Panc1 (cell line): ENCODE results near the gene MRPL16. TPM values are rescaled to one million over a fixed set of nuclear protein-coding genes. Genes with fewer than 3 reads are reported as not detected.
"Not testable (repeated sequence)": the region's sequence is repeated elsewhere in the genome, so short reads cannot be mapped to it uniquely, and the experiment has no call there.

Experiments
- ATAC-seq: fragments of 200-7000 bp; cut with Tn5 transposase; 2 replicates; pipeline ENCODE4 v1.9.1; 2020; ENCODE audit warnings: mild to moderate bottlenecking, moderate library complexity
- BruUV-seq: library from RNA; stranded (reverse); fragments of 400-500 nt; replicated peaks from 2 replicates; lab custom pipeline; 2021; lab: Mats Ljungman, UMichigan
- CTCF ChIA-PET: fragments of 300-600 bp; sonication (Branson Sonifier 250); formaldehyde crosslinking; loops from one replicate; lab custom pipeline; 2022; ENCODE audit warnings: antibody characterized with exemption; lab: Charles Lee
- POLR2A ChIA-PET: fragments of 300-600 bp; sonication (Branson Sonifier 250); formaldehyde crosslinking; loops from one replicate; lab custom pipeline; 2022; ENCODE audit warnings: antibody characterized with exemption; lab: Charles Lee
- DNase-seq: peaks from one replicate; pipeline ENCODE4 v3.0.0-alpha.2; 2010; ENCODE audit warnings: low read depth, low spot score
- H3K27ac ChIP-seq: 2 replicates; pipeline ENCODE4 v1.5.1; 2011; ENCODE audit warnings: mild to moderate bottlenecking, low read length, inconsistent platforms
- H3K27me3 ChIP-seq: fragments of 200-500 bp; sonication (Bioruptor generic); 2 replicates; pipeline ENCODE4 v1.6.0; 2014; ENCODE audit warnings: low read length, inconsistent platforms; ENCODE audit not compliant: control insufficient read depth, insufficient read depth
- H3K36me3 ChIP-seq: fragments of 200-500 bp; sonication (Bioruptor generic); 2 replicates; pipeline ENCODE4 v1.5.1; 2014; ENCODE audit warnings: inconsistent platforms, mild to moderate bottlenecking, low read length, moderate library complexity; ENCODE audit not compliant: control insufficient read depth, insufficient read depth
- H3K4me1 ChIP-seq: 2 replicates; pipeline ENCODE4 v1.5.1; 2011; ENCODE audit warnings: inconsistent platforms, mild to moderate bottlenecking, low read length, moderate library complexity; ENCODE audit not compliant: control insufficient read depth, insufficient read depth
- H3K4me3 ChIP-seq, 2 experiments: 2 replicates each; pipeline ENCODE4 v1.5.1; 2011 to 2012; ENCODE audit warnings: low read depth in 2 of 2, low read length in 2 of 2, mild to moderate bottlenecking in 2 of 2, inconsistent platforms in 1 of 2, moderate library complexity in 1 of 2
- H3K9me3 ChIP-seq: fragments of 200-500 bp; sonication (Bioruptor generic); 2 replicates; pipeline ENCODE4 v1.5.1; 2014; ENCODE audit warnings: low read depth, mild to moderate bottlenecking, inconsistent platforms, low read length, moderate library complexity; ENCODE audit not compliant: control insufficient read depth, insufficient read depth
- POLR2AphosphoS5 ChIP-seq: IDR thresholded peaks from 2 replicates; pipeline ENCODE4 v1.6.1; 2012; ENCODE audit warnings: mild to moderate bottlenecking, low read depth, low read length, moderate library complexity
- SIN3A ChIP-seq: IDR thresholded peaks from 2 replicates; pipeline ENCODE4 v1.6.1; 2012; ENCODE audit warnings: low read depth, mild to moderate bottlenecking, low read length, moderate library complexity, borderline replicate concordance; ENCODE audit not compliant: insufficient read depth
- TCF7L2 ChIP-seq: IDR thresholded peaks from 2 replicates; pipeline ENCODE4 v1.6.1; 2011; ENCODE audit warnings: mild to moderate bottlenecking, low read depth, low read length, inconsistent platforms
- in situ Hi-C: cut with HindIII; loops from 2 replicates; pipeline ENCODE4 v1.10.0; 2016; ENCODE audit warnings: low sequenced_read_pairs, low pct_unique_long_range_greater_than_20kb
- intact Hi-C: fragments of 100-400 bp; cut with micrococcal nuclease; formaldehyde crosslinking; loops from one replicate; pipeline ENCODE4 v1.10.0; 2022; ENCODE audit not compliant: unreplicated experiment
- total RNA-seq: library from RNA; stranded (reverse); gene quantifications from one replicate; pipeline ENCODE4 v1.2.1, GENCODE V29; 2021; ENCODE audit not compliant: unreplicated experiment
- TF ChIP-seq, protein P1 (sequence below): fragments of 450-650 bp; IDR thresholded peaks from 2 replicates; pipeline ENCODE4 v1.5.1; 2017; ENCODE audit warnings: mild to moderate bottlenecking
- TF ChIP-seq, protein P2 (sequence below), 2 experiments: IDR thresholded peaks; 2 replicates each; pipeline ENCODE4 v1.6.1; 2011 to 2012; ENCODE audit warnings: low read depth in 2 of 2, control low read depth in 1 of 2, low read length in 1 of 2, mild to moderate bottlenecking in 1 of 2, moderate library complexity in 1 of 2; ENCODE audit not compliant: insufficient read depth in 1 of 2

MRPL16 gene
- total RNA-seq, 1 experiment from 2014 or later = 41.8 TPM

DNA sequence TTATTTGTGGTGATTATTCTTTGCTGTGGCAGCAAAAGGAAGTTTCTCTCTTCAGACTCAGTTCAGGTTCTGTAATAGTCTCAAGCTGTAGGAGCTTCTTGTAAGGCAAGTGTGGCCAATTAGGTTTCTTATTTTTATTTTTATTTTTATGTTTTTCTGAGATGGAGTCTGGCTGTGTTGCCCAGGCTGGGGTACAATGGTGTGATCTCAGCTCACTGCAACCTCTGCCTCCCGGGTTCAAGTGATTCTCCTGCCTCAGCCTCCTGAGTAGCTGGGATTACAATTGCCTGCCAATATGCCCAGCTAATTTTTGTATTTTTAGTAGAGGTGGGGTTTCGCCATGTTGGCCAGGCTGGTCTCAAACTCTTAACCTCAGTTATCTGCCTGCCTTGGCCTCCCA, 39.0 kb upstream of the MRPL16 start:
- H3K27me3 ChIP-seq, BruUV-seq, ATAC-seq, DNase-seq, H3K36me3 ChIP-seq, in situ Hi-C loops, H3K4me1 ChIP-seq, H3K9me3 ChIP-seq, H3K4me3 ChIP-seq, H3K27ac ChIP-seq, CTCF ChIA-PET, intact Hi-C loops, POLR2A ChIA-PET: not testable (repeated sequence)

DNA sequence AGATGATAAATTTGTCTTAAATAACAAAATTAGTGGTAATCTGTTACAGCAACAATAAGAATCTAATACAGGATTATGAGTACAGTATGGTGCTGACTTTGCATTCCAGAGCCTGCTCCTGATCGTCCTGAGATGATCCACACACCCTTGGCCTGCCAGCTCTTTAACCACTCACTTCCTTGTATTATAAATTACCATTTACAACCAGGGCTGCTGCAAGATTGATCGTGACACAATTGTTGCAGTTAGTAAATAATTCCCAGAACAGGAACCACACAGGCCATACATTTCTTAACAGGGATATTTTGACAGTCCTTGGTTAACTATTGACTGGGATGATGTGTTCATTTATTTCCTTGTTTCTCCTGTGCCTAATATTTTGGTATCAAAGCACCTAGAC, 38.6 kb upstream of the MRPL16 start:
- ChIA-PET POLR2A (no interaction called here), CTCF (no interaction called here)
- DNase-seq (no peak), ATAC-seq (no peak)
- no peaks in the 10 kb centered on the region for H3K9me3 ChIP-seq
- intact Hi-C loops = no loop called here
- H3K36me3 ChIP-seq = no peaks in the 10 kb centered on the region
- no peak overlapping the region for H3K27ac ChIP-seq
- no peak overlapping the region for H3K4me3 ChIP-seq
- H3K4me1 ChIP-seq = no peaks in the 10 kb centered on the region
- in situ Hi-C loops = no loop called here
- TF ChIP-seq POLR2AphosphoS5 (no peak), TCF7L2 (no peak), SIN3A (no peak)
- TF ChIP-seq, protein P1, sequence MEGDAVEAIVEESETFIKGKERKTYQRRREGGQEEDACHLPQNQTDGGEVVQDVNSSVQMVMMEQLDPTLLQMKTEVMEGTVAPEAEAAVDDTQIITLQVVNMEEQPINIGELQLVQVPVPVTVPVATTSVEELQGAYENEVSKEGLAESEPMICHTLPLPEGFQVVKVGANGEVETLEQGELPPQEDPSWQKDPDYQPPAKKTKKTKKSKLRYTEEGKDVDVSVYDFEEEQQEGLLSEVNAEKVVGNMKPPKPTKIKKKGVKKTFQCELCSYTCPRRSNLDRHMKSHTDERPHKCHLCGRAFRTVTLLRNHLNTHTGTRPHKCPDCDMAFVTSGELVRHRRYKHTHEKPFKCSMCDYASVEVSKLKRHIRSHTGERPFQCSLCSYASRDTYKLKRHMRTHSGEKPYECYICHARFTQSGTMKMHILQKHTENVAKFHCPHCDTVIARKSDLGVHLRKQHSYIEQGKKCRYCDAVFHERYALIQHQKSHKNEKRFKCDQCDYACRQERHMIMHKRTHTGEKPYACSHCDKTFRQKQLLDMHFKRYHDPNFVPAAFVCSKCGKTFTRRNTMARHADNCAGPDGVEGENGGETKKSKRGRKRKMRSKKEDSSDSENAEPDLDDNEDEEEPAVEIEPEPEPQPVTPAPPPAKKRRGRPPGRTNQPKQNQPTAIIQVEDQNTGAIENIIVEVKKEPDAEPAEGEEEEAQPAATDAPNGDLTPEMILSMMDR = no peak
- TF ChIP-seq, protein P2, sequence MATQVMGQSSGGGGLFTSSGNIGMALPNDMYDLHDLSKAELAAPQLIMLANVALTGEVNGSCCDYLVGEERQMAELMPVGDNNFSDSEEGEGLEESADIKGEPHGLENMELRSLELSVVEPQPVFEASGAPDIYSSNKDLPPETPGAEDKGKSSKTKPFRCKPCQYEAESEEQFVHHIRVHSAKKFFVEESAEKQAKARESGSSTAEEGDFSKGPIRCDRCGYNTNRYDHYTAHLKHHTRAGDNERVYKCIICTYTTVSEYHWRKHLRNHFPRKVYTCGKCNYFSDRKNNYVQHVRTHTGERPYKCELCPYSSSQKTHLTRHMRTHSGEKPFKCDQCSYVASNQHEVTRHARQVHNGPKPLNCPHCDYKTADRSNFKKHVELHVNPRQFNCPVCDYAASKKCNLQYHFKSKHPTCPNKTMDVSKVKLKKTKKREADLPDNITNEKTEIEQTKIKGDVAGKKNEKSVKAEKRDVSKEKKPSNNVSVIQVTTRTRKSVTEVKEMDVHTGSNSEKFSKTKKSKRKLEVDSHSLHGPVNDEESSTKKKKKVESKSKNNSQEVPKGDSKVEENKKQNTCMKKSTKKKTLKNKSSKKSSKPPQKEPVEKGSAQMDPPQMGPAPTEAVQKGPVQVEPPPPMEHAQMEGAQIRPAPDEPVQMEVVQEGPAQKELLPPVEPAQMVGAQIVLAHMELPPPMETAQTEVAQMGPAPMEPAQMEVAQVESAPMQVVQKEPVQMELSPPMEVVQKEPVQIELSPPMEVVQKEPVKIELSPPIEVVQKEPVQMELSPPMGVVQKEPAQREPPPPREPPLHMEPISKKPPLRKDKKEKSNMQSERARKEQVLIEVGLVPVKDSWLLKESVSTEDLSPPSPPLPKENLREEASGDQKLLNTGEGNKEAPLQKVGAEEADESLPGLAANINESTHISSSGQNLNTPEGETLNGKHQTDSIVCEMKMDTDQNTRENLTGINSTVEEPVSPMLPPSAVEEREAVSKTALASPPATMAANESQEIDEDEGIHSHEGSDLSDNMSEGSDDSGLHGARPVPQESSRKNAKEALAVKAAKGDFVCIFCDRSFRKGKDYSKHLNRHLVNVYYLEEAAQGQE (IDR thresholded peaks at IDR 0.05; ENCODE audit: insufficient read depth in 1 of 2, low read depth in 2 of 2, low read length in 1 of 2) = no peak
- no peaks in the 10 kb centered on the region for H3K27me3 ChIP-seq
- BruUV-seq = no TSS peak

DNA sequence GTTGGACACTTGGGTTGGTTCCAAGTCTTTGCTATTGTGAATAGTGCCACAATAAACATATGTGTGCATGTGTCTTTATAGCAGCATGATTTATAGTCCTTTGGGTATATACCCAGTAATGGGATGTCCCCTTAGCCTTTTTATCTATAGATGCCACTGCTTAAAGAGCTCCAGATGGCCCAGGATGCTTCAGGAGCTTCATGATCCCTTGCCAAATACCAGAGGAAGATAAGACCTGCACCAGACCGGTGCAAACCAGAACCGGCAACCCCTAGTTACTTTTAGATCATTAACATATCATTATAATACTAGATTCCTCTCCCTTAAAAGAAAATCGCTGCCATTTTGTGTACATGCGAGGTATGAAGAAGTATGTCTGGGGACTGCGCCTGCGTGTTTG, 37.9 kb upstream of the MRPL16 start:
- H3K4me3 ChIP-seq, ATAC-seq, POLR2A ChIA-PET, BruUV-seq, in situ Hi-C loops, H3K9me3 ChIP-seq, H3K4me1 ChIP-seq, DNase-seq, intact Hi-C loops, H3K27ac ChIP-seq, H3K36me3 ChIP-seq, CTCF ChIA-PET, H3K27me3 ChIP-seq: not testable (repeated sequence)
